Measurements from ENCODE around the gene EDN1.

Gene EDN1

GRCh38 chr6:12339808-12340487, 49.8 kb downstream of the EDN1 start:
- no peaks in the 10 kb centered on the region for H3K36me3 ChIP-seq (ENCODE audit: low read length)
- no peak overlapping the region for H2AFZ ChIP-seq (ENCODE audit: low read depth, low read length, severe bottlenecking)
- no peak overlapping the region for H3K9ac ChIP-seq (ENCODE audit: low read length)
- H3K79me2 ChIP-seq (ENCODE audit: insufficient read depth, low read length) = no peaks in the 10 kb centered on the region
- no peaks in the 10 kb centered on the region for H4K20me1 ChIP-seq (ENCODE audit: low read depth, low read length)
- no peaks in the 10 kb centered on the region for H3K27me3 ChIP-seq (ENCODE audit: low read length)
- no peak overlapping the region for H3K27ac ChIP-seq (ENCODE audit: low read depth, low read length)
- H3K4me2 ChIP-seq (ENCODE audit: low read depth, low read length, poor library complexity, severe bottlenecking) = no peak overlapping the region
- H3K9me2 ChIP-seq (replicated peaks; ENCODE audit: insufficient read depth, low read length) = no peaks in the 10 kb centered on the region
- H3K9me3 ChIP-seq (ENCODE audit: insufficient read depth, low read length) = no peaks in the 10 kb centered on the region
- no peaks in the 10 kb centered on the region for H3F3A ChIP-seq (ENCODE audit: insufficient read depth)
- H3K4me3 ChIP-seq (ENCODE audit: insufficient read depth, low read length, poor library complexity, severe bottlenecking) = no peak overlapping the region
- no peak for TF ChIP-seq CTCF (IDR thresholded peaks at IDR 0.05; ENCODE audit: insufficient read depth, low read length, poor library complexity, severe bottlenecking)
- no peak for TF ChIP-seq EZH2phosphoT487 (conservative IDR thresholded peaks at IDR 0.05; ENCODE audit: low read length)

DNA sequence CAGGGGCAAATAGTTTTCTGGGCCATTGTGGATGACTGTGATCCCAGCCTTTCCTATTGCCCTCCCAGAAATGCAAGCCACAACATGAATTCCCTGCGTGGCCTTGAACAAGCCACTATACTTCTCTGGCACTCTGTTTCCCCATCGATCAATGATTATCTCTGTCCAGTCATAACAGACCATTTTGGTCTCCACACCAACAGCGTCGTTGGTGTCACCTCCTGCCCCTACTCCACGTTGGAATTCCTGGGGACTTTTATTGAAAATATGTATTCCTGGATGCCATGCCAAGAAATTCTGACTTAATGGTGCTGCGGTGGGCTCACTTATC, 50.3 kb downstream of the EDN1 start:
- H3K4me2 ChIP-seq (ENCODE audit: low read depth, low read length, poor library complexity, severe bottlenecking) = no peak overlapping the region
- TF ChIP-seq CTCF (IDR thresholded peaks at IDR 0.05; ENCODE audit: insufficient read depth, low read length, poor library complexity, severe bottlenecking) (no peak), EZH2phosphoT487 (conservative IDR thresholded peaks at IDR 0.05; ENCODE audit: low read length) (no peak)

DNA sequence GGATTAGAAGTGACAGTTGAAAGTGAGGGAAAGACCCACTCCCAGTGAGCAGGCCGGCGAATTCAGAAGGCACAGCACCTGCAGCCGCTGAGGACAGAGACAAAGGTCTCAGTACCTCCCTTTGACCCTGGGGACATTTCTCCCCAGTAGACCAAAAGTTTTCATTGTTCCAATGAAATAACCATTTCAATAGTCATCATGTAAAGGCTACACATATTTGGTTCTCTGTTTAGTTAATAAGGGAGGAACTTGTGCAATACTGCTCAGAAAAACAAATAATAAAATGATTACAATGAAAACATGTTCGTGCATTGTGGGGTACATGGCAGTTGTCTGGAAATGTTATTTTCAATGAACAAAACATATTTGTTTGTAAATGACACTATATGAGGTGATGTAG, 52.5 kb downstream of the EDN1 start:
- TF ChIP-seq EZH2phosphoT487 (conservative IDR thresholded peaks at IDR 0.05; ENCODE audit: low read length) (no peak), CTCF (IDR thresholded peaks at IDR 0.05; ENCODE audit: insufficient read depth, low read length, poor library complexity, severe bottlenecking) (no peak)
- Histone ChIP-seq H2AFZ (ENCODE audit: low read depth, low read length, severe bottlenecking) (no peak overlapping the region), H3K36me3 (ENCODE audit: low read length) (no peaks in the 10 kb centered on the region), H3K4me2 (ENCODE audit: low read depth, low read length, poor library complexity, severe bottlenecking) (no peak overlapping the region), H3K9me3 (ENCODE audit: insufficient read depth, low read length) (no peaks in the 10 kb centered on the region), H3K79me2 (ENCODE audit: insufficient read depth, low read length) (no peaks in the 10 kb centered on the region), H3F3A (ENCODE audit: insufficient read depth) (no peaks in the 10 kb centered on the region), H3K4me3 (ENCODE audit: insufficient read depth, low read length, poor library complexity, severe bottlenecking) (no peak overlapping the region), H3K27ac (ENCODE audit: low read depth, low read length) (no peak overlapping the region), H3K27me3 (ENCODE audit: low read length) (no peaks in the 10 kb centered on the region), H3K9ac (ENCODE audit: low read length) (no peak overlapping the region), H4K20me1 (ENCODE audit: low read depth, low read length) (no peaks in the 10 kb centered on the region), H3K9me2 (replicated peaks; ENCODE audit: insufficient read depth, low read length) (no peaks in the 10 kb centered on the region)

More for the DNA sequence above, 50.3 kb downstream of the EDN1 start:
- Histone ChIP-seq H4K20me1 (ENCODE audit: low read depth, low read length) (no peaks in the 10 kb centered on the region), H3K27me3 (ENCODE audit: low read length) (no peaks in the 10 kb centered on the region), H3F3A (ENCODE audit: insufficient read depth) (no peaks in the 10 kb centered on the region), H3K79me2 (ENCODE audit: insufficient read depth, low read length) (no peaks in the 10 kb centered on the region), H3K9ac (ENCODE audit: low read length) (no peak overlapping the region), H3K36me3 (ENCODE audit: low read length) (no peaks in the 10 kb centered on the region), H3K9me2 (replicated peaks; ENCODE audit: insufficient read depth, low read length) (no peaks in the 10 kb centered on the region), H2AFZ (ENCODE audit: low read depth, low read length, severe bottlenecking) (no peak overlapping the region), H3K27ac (ENCODE audit: low read depth, low read length) (no peak overlapping the region), H3K4me3 (ENCODE audit: insufficient read depth, low read length, poor library complexity, severe bottlenecking) (no peak overlapping the region), H3K9me3 (ENCODE audit: insufficient read depth, low read length) (no peaks in the 10 kb centered on the region)

Data from SU-DHL-6 (cell line).